ENCODE results near the gene STUB1.
A peak's percentile ranks its signal among the peaks of the same experiment; 100 is the strongest.
"Not testable (repeated sequence)": the region's sequence is repeated elsewhere in the genome, so short reads cannot be mapped to it uniquely, and the experiment has no call there.

Gene STUB1

DNA sequence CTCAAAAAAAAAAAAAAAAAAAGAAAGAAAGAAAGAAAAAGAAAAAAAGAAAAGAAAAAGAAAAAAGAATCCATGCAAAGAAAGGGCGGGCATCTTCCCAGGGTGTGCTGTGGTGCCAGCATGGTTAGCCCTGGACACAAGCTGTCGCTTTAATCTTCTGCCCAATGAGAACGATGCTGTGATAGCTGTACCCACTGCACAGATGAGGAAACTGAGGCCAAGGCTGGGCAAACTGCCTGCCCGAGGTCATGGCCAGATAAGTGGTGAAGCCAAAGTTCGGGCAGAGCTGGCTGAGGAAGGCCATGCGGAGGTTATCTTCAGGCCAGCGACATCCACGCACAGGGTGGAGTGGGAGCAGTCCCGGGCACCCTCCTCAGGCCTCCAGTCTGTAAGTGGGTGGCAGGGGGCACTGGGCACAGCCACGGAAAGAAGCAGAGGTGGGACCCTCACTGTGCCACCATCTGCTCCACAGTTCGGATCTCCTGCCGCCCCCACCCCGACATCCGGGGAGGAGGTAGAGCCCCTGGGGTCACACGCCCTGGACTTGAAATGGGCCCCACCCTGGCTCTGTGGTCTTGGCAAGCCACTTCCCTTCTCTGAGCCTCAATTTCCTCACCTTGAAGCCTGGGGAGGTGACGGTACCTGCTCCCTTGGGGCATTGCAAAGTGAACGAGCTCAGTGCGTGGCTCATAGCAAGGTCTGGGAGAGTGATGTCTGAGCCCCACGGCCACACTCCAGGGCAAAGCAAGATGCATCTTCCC is 18.9 kb downstream of the STUB1 start:
- no peak for DNase-seq

DNA sequence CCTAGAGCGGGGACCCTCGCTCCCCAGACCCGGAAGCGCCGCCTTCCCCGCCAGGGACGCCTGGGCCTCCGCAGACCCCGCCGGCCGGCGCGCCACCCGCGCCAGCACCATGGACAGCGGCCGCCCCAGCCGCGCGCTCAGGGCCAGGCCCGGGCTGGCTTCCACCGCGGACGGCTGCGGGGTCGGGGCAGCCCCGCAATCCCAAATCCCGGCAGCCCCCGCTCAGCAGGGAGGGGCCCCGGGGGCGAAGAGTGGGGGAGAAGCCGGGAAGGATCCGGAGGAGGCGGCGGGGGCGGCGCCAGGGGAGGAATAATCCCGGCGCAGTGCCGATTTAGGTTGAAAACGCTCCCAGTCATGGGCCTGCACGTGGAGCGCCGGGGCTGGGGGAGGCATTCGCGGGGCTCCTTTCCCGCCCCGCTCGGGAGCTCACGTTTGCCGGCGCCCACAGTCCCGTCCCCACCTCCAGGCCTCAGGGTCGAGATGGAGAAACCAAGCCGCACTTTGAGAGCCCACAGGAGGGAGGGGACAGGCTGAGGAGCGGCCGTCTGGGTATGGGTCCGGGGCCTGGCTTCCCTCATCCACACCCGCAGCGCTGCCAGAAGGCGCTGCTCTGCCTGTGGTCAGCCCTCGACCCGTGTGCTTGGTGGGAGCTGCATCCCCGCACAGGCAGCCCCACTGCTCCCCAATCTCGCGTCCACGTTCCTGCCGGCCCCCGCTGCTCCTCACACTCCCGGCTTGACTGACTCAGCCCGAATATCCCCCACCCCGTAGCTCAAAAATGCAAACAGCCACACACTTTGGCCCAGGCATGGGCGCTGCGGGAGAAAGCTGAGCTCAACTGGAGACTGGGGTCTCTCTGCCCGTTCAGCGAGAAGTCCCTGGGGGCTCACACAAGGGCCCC is 20.7 kb downstream of the STUB1 start:
- DNase-seq: no peak

DNA sequence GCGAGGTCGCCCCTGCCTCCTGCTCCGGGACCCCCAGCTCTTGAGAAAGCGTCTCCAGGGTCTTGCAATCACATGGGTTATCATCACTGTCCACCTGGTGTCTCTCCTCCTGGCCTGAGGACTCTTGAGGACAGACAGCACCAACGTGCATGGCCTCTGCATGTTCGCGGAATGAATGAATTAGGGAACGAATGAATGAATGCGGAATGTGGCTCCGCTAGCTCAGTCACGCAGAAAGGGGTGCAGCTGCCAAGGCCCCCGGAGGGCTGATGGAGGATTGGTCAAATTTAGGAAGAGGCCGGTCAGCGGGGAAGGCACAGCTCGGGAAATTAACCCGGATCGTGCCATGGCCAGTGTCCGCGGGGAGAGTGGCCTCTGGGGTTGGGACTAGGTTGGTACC is 22.1 kb downstream of the STUB1 start:
- DNase-seq: no peak

DNA sequence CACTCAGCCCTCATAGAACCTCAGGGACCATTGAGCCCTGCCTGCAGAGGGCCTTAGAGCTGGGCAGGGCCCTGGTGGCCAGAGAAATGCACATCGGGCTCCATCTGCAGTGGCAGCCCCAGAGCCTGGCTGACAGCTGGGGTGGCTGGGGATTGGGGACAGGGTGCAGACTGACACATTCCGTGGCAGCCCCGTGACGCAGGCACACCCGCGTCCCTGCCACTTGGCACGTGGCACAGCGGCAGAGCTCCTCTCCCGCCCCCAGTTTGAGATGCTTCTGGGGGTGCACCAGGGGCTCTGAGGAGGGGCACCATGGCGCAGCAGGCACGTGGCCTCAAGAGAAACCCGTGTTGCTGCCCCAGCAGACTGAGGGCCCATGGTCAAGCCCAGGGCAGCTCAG is 23.2 kb downstream of the STUB1 start:
- no peak for DNase-seq

DNA sequence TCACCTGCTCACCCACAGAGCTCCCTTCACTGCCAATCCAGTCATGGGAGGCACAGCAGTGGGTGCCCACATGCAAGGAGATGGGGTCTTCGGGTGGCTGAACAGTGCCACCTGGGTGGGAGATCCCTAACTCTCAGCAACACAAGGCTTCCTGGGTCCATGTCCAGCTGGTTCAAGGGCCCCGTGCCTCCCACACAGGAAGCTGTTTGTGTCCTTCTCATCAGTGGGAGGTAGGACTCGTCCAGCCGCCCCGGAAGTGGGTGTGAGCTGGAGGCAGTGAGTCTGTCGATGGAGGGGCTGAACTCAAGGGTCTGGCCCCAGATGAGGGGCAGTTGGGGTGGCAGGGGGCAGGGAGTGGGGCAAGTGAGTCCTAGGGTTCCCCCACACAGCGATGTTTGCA is 23.8 kb downstream of the STUB1 start:
- DNase-seq: no peak

DNA sequence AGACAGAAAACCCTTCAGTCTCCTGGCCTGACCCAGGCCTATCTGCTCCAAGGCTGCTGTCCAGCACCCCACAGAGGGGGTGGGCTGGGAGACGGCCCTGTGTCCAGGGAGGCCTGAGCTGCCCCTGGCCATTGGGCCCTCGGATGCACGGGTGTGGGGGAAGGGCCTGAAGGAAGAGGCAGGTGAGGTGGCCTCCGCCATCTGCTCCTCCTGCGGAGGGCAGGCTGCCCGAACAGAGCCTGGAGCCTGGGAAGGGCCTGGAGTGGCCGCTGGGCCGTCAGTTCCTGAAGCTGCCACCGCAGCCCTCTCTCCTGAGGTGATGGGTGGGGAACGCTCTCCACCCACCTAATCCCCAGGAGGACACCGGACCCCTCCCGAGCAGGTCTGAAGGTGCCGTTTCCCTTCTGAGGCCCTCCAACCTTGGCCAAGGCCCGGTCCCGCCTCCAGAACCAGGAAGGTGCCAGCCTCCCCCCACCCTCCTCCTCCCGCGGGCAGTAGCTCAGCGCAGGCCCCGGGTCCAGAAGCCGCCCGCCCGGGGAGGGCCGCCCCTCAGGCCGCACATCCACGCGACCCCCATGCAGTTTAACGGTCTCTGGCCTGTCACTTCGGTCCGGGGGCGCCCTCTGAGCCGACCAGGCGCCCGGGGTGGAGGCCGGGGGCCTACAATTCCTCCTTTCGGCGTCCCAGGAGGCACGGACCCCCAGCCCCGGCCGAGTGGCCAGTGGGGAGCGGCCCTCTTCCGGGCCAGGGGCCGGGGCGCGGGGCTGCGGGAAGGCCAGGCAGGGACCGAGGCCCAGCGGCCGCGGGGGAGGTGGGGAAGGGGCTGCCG is 24.6 kb downstream of the STUB1 start:
- DNase-seq: no peak

DNA sequence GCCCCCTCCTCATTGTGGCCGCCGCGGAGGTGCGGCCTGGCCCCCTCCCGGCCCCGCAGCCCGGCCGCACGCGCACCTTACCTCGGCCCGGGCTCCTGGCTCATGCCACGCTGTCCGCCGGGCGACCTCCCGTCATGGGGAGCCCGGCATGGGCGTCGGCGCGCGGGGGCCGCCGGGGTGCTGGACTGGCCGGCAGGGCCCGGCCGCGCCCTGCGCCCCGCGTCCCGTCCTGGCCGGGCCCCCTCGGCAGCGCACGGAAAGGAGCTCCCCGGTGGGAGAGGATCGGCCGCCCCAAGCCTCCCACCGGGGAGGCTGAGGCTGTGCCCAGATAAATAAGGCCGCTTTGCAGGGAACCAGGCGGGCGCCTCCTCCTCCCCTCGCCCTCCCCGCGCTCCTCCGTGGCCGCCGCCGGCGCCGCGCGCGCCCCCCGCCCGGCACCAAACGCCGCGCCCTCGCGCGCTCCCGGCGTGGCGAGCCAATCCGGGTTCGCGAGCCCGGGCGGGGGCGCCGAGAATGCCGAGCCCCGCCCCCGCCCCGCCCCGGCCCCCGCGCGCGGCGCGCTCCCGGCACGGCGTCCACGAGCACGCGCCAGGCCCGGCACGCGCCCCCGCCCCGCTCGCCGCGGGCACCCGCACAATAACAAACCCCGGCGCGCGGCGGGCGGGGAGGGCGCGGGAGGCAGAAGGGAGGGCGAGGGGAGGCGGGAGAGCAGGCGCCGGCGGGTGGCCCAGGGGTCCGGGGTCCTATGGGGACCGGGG is 25.4 kb downstream of the STUB1 start, which contains the start of gene FBXL16:
FBXL16 (minus strand) TSS at position 371 of the 758 bp plus-strand sequence. CDS start 8,396 bp downstream, outside the sequence.
- peak; percentile 82 for DNase-seq

DNA sequence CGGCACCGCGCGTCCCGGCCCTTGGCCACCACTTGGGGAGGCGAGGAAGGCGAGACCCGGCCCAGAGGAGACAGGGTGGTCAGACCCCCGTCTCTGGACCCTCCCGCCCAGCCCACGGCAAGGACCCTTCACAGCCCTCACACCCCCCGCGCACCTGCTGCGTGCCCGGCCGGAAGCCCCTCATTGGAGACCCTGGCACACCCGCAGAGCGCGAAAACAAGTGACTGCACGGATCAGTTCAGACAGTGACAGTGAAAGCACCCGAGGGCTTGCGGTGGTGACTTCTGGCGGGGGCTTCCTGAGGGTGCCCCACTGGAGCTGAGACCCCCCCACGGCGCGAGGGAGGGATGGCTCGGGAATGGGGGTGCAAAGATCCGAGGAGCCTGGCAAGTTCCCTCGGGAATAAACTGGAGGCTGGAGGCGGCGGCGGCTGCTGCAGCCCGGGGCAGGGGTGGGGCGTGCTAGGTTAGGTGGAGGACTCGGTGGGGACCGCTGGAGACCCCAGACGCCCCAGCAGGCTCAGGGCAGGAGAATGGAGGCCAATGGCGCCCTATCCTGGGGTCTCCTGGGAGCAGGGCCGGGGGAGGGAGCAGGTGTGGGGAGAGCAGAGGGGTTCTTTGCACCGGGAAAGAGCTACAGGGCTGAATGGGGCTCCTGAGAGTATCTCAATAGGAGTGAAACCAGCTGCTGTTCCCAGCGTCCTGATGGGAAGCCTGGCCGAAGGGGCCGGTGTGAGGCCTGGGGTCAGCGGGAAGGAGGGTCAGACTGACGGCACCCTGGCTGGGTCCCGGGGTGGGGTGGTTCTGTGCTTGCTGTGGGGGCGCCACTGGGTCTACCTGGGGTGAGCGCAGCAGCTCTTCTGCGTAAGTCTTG is 26.2 kb downstream of the STUB1 start:
- no peak for DNase-seq

DNA sequence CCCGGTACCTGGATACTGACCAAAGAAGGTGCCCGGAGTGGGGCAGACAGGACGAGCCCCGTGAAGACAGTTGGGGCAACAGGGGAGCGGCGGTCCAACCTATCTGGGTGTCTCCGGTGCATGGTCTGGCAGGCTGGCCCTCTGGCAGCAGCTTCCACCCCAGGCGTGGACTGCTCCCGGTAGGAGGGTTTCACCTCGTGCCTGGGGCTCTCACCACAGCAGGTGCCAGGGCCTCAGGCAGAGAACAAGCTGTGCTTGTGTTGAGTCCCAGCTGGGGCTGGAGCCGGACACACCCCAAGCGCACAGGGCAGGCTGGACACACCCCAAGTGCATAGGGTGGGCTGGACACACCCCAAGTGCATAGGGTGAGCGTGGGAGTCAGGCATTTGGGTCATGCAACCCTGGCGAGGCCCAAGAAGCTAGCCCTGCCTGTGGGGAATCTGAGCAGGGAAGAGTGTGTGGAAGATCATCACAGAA is 26.9 kb downstream of the STUB1 start:
- no peak for DNase-seq

DNA sequence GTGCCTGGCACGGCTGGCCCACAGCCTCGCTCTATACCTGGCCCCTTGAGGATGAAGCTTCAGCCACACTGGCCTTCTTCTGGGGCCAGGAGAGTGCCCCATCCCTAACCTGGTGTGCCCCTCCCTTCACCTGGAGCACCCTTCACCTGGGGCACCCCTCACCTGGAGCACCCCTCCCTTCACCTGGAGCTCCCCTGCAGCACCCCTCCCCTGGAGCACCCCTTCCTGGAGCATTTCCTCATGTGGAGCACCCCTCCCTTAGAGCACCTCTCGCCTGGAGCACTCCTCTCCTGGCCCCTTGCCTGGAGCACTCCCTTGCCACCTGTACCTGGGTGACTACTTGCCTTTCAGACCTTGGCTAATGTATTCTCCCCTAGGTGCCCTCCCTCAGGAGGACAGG is 27.8 kb downstream of the STUB1 start:
- no peak for DNase-seq

DNA sequence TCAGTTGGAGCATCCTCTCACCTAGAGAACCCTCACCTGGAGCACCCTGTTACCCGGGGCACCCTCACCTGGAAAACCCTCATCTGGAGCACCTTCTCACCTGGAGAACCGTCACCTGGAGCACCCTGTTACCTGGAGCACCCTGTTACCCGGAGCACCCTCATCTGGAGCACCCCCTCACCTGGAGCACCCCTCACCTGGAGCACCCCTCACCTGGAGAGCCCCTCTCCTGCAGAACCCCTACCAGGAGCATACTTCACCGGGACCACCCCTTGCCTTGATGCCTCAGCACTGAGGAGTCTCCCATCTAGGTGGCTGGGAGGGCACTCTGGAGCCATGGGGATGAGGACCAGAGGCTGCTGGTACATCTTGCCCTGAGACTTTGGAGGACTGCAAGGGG is 28.7 kb downstream of the STUB1 start:
- DNase-seq: no peak

DNA sequence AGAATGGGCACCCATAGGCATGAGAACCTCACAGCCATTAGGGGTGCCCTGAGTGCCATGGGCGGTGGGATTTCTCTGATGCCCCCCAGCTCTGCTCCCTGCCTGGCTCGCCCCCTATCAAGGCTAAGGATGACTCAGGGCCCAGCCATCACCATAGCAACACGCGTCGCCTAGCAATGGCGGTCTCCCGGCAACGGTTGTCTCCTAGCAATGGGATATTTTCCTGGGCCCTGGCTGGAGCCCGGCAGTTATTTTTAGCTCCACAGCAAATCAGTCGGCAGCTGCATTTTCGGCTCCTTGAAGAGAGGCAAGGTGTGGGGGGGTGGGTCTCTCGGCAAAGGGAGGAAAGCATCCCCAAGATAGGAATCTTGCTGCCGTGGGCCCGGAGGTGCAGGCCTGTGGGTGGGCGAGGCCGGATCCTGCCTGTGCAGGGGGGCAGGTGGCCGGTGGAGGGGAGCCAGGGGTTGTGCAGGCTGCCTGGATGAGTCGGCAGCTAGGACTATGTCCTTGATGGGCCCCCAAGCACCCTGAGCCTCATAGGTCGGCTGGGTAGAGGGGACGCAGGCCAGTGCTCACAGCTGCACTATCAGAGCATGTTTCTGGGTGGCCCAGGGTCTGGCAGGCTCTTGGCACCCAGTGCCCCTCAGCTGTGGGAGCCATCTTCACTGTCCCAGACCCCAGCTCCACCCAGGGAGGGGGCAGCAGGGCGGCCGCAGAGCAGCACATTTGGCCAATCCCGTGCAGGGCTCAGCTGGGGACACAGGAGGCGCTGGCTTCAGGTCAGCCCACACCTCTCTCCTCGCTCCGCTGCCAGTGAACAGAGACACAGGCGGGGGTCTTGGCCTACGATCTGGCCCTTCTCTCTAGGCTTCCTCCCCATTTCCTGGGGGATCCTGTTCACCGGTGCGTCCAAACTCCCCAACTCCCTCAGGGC is 29.6 kb downstream of the STUB1 start:
- peak; percentile 79 for DNase-seq

DNA sequence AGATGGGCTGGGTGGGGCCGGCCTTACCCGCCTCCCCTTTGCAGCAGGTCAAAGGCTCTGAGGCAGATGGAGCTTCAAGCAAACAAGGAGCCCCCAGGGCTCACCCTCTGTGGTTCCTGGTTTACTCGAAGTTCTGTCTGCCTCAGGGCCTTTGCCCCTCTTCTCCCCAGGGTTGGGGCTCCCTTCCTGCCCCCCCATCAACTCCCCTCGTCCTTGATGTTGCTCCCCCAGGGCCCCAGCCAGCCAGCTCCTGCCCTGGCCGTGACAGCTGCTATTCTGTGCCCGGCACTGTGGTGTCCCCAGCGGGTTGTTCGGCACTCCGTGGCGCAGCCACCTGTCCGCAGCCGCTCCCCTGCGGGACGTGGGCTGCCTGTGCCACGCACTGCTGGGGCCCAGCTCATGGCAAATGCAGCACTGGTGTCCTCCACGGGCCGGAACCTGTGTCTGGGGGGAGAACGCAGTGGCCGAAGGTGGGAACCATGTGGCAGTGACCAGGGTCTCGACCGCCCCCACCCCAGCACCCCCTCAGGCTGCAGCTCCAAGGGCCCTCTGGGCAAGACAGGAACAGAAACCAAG is 30.4 kb downstream of the STUB1 start:
- DNase-seq: no peak

DNA sequence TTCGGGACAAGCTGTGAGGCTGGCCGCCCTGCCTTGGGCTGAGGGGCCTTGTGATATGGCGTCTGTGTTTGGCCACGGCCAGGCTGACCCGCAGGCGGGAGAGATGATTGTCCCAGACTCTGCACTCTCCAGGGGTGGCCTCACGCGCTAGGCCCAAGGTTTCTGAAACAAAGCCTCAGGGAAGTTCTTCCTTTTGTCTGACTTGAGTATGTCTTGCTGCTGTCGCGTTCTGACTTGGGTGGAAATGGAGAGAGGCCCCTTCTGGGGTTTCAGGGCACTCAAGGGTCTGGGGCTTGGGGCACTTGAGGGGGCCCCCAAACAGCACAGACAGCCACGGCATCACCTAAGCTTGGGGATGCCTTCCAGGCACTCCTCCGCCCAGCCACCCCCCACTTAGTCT is 30.9 kb downstream of the STUB1 start:
- DNase-seq: no peak

DNA sequence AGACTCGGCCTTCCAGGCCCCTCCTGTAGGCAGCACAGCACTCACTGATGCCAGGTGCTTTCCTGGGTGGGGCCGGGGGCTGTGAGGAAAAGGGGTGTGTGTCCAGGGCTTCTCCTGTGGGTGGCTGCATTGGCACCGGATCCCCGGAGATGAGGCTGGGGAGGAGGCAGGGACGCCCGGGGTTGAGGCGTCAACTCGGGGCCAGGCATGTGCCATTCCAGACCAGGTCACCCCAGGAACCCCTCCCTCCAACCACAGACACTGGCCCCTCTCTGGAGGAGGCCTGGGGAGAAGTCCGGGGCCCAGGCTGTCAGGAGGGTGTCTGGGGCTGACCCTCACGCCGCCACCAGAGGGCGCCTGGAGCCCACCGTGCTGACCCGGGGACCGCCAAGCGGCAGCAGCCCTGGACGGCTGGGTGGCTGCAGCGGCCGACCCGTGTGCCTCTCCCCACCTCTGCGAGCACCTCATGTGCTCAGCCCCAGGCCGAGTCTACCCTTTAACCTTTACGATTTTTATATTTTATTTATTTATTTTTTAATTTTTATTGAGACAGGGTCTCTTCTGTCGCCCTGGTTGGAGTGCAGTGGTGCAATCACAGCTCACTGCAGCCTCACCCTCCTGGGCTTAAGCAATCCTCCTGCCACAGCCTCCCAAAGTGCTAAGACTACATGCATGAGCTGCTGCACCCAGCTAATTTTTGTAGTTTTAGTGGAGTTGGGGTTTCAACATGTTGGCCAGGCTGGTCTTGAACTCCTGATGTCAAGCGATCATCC is 31.5 kb downstream of the STUB1 start:
- peak; percentile 61 for DNase-seq

DNA sequence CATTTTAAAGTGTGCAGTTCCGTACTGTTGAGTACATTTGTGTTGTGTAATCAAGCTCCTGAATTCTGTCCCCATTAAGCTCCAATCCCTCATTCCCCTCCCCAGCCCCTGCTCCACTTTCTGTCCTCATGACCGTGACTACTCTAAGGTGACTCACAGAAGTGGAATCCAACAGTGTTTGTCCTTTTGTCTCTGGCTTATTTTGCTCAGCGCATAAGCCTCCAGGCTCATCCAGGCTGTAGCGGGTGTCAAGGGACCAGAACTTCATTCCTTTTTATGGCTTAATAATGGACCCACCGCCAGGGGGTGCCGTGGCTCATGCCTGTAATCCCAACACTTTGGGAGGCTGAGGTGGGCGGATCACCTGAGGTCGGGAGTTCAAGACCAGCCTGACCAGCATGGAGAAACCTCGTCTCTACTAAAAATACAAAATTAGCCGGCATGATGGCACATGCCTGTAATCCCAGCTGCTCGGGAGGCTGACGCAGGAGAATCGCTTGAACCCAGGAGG is 32.6 kb downstream of the STUB1 start:
- not testable (repeated sequence) for DNase-seq

DNA sequence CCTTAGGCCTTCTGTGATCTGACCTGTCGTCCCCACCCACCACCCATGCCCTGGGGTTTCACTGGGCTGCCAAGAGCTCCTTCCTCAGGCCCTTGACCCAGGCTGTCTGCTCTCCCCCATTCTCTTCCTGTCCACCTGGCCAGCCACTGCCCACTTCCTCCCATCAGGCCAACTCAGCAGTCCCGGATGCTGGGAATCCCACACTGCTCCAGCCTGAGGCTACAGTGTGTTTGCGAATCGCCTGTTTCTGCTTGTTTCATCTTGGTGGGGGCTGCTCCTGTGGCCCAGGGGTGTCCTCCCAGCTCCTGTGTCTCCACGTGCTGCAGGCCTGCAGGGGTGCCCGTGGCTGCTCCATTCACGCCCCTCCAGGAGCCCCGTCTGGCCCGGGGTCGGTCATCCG is 33.9 kb downstream of the STUB1 start:
- no peak for DNase-seq
